Endothelial cell of umbilical vein (primary cell): ENCODE measurements around the gene LTBP1.

Experiments
- POLR2AphosphoS5 ChIP-seq: IDR thresholded peaks from 2 replicates; pipeline ENCODE4 v1.6.1; 2012; ENCODE audit warnings: low read depth, mild to moderate bottlenecking, control low read depth, low read length, moderate library complexity; ENCODE audit not compliant: insufficient read depth
- TF ChIP-seq, protein P1 (sequence below): IDR thresholded peaks from 2 replicates; pipeline ENCODE4 v1.6.1; 2011; ENCODE audit not compliant: insufficient read depth, insufficient read length

DNA sequence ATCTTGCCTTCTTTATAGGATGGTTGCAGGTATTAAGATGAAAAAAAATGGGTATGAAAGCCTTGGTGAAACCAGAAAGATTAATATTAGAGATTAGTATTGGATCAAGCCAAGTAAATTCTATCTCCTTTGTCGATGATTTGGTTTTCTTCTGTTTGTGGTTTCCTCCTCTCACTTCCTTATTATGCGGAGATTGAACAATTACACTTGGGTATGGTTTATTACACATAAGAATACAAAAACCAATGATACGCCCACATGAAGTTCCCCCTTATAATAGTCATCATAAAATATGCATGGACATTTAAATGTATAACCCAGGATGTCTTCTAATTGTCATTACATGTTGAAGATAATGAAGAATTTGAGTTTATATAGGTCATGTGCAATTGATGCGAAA lies 4.9 kb downstream of the LTBP1 start:
- TF ChIP-seq, protein P1, sequence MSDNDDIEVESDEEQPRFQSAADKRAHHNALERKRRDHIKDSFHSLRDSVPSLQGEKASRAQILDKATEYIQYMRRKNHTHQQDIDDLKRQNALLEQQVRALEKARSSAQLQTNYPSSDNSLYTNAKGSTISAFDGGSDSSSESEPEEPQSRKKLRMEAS = no peak
- no peak for TF ChIP-seq POLR2AphosphoS5
